Activated gamma-delta T cell (primary cell): Measurements from ENCODE around the gene GRAMD1A.
"Not testable (repeated sequence)": the region's sequence is repeated elsewhere in the genome, so short reads cannot be mapped to it uniquely, and the experiment has no call there.

Experiments used
- DNase-seq: peaks from one replicate; lab custom pipeline; 2025; lab: John Stamatoyannopoulos, UW
- total RNA-seq, 2 donors: gene quantifications; one replicate each; lab custom pipeline; 2026; lab: John Stamatoyannopoulos, UW

Gene GRAMD1A
- total RNA-seq, result 94.6 to 172 reads per million in 2 donors

DNA sequence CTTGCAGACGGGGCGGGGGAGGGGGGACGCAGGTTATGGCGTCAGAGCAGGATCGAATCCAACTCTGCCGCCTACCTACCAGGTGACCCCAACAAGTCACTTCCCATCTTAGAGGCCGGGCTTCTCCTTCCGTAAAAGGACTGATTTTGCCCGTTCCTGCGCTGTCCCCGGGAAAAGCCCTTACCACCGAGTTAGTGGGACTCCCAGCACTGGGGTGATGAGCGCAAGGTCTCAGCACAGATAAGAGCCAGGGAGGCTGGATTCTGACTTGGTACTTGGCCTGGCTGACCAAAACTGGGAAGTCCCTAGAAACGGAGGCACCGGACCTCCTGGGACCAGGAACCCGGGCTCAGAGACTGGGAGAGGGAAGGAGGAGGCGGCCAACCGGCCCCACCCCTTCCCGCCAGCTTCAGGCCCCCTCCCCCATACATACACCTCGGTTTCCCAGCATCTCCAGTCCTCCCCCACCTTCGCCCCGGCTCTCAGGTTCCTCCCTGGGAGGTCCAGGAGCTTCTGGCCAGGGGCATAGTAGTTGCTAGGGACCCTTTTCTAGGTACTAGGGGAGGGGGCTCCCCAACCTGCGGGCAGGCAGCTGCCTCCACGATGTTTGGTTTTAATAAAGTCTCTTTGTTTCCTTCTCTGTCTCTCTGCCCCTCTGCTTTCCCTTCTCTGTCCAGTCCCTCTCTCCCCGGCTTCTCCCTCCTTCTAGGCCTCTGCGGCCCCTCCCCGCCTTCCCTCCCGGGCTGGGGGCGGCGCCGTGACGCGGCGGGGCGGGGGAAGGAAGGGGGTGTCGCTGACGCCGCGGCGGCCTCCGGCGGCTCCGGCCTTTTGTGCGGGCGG is at the start of gene GRAMD1A:
GRAMD1A (plus strand) TSS at position 826 of the 840 bp plus-strand sequence. CDS start 156 bp downstream, outside the sequence.
- DNase-seq, result peak; percentile 54

DNA sequence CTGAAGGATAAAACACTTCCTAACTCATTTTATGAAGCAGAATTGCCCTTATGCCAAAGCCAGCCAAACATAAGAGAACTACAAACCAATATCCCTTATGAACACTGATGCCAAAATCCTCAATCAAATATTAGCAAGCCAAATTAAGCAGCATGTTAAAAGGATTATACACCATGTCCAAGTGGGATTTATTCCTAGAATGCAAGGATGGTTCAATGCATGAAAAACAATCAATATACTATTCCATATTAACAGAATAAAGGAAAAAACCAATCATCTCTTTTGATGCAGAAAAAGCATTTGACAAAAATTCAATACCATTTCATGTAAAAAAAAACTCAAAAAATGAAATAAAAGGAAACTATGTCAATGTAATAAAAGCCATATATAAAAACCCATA is 47.0 kb upstream of the GRAMD1A start:
- DNase-seq, result no peak

DNA sequence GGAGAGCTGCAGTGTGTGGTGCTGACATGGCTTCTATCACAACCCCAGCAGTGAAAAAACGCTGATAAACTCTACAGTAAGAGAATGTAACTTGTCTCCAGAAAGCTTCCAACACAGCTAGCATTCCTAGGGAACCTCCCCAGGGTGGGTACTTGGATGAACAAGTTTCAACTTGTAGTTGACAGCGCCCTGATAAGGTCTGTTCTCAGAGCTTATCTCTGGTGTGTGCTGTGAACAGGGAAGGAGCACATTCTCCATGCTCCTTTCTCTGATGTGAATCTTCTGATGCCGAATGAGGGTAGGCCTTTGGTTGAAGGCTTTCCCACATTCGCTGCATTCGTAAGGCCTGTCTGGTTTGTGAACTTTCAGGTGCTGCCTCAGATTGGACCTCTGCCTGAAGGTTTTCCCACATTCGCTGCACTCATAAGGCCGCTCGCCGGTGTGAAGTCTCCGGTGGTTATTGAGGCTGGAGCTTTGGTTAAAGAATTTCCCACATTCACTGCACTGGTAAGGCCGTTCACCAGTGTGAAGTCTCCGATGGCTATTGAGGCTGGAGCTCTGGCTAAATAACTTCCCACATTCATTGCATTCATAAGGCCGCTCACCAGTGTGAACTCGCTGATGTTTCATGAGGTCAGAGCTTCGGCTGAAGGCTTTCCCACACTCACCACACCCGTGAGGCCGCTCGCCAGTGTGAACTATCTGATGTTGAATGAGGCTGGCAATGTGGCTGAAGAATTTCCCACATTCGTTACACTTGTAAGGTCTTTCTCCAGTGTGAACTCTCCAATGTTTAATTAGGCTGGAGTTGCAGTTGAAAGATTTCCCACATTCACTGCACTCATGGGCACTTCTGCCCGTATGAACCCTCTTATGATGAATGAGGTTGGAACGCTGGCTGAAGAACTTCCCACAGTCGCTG is 42.0 kb upstream of the GRAMD1A start:
- no peak for DNase-seq

DNA sequence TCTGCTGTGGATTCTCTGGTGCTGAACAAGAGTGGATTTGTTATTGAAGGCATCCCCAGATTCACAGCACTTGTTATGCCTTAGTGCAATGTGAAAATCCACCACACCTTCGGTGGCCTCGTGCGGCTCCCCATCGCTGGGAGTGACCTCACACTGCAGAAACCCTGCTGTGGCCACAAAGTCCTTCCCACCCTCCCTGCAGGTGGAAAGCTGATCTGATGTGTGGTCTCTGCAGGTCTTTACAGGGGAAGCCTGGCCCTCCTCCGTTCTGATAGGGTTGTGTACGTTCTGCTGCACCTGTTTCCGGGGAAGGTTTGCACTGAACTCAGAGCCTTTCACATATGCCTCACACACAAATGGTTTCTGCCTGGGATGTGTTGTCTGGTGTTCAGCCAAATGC is 41.1 kb upstream of the GRAMD1A start:
- no peak for DNase-seq

DNA sequence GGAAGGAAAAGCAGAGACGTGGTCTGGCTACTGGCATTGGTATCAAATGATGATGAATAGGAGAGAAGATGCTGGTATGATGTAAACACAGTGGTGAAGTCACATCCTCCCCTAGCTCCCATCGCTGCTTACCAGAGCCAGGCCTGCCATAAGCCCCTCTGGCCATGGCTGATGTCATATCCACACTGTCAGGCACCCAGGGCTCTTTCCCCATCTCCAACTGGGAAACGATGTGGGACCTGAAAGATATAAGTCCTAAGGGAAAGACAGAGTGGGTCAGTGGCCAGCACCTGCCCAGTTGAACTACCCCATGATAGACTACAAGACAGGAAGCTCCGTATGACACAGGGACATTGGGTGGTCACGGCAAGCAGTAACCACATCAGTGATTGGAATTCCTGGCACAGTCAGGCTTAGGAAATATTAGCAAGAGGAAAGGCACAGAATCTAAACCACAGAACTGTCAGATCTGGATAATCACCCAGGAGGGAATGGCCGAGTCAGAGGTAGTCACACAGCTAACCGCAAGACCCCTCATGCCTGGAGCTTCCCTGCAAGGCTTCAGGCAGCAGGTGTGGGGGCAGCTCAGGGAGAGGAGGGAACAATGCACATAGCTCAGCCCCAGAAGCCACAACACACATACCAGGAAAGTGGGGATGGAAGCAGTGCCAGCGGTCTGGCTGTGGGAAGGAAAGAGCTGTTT is 39.9 kb upstream of the GRAMD1A start:
- no peak for DNase-seq

DNA sequence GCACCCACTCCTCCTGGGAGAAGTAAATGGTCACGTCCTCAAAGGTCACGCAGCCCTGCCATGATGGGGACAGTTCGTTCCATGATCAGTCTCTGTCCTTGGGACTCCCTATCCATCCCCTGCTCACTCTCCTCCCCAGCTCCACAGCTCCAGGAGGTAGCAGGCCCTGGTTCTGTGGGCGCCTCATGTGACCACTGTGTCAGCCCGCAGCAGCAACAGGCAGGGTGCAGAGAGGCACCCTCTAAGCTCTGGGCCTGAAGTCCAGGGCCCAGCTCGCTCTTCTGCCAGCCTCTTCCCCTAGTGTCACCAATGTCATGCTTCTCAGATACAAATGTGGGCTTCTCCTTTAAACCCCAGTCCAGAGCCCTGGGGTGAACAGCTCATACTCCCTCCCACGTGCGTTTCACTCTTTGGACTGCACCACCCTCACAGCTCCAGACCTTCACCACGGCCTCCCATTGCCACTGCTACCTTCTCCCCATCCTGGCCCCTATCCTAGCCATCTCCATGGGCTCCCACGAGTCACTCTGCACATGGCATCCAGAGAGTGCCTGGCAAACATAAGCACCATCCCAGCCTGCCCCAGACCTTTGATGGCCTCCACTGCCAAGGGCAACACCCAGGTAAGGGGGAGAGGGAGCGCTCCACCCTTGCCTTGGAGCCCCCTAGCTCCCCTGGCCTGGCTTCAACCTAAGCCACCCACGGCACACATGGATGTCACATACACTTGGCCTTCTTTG is 39.0 kb upstream of the GRAMD1A start:
- no peak for DNase-seq

DNA sequence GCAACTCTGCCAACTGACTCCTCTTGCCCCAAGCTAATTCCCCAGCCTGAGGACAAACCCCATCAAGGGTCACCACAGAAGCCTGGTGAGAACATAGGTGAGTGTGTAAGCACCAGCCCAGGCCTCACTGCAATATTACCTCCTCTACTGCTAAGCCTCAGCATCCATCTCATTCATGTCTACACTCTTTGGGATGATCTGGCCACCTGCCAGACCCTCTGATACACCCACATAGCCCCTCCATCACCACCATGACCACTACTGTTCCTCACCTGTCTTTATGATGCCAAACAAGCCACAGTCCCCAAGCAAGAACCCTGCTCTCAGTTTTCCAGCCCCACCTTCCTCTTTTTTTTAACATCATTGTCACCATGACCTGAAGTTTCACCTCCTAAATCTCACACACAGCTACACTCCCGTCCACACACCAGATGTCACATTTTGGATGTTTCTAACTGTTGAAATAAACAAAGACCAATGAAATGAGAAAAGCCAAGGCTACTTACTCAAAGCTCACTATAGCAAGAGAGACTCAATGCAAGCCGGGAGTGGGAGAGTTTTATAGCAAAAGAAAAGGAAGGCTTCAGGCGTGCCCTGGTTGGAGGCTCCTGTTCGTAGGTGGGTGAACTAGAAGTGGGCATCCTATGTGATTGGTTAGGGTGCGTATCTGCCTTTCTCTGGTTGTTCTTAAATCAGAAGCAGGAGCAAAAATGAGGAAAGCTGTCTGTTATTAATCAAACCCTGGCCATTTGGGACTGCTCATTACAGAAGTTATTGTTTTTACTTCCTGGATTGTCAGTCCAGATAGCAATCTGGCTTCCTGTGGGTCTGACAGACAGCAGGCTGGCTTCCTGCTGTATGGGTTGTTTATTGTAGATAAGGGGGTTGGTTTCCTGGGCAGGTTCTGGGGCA is 38.1 kb upstream of the GRAMD1A start:
- DNase-seq, result no peak

DNA sequence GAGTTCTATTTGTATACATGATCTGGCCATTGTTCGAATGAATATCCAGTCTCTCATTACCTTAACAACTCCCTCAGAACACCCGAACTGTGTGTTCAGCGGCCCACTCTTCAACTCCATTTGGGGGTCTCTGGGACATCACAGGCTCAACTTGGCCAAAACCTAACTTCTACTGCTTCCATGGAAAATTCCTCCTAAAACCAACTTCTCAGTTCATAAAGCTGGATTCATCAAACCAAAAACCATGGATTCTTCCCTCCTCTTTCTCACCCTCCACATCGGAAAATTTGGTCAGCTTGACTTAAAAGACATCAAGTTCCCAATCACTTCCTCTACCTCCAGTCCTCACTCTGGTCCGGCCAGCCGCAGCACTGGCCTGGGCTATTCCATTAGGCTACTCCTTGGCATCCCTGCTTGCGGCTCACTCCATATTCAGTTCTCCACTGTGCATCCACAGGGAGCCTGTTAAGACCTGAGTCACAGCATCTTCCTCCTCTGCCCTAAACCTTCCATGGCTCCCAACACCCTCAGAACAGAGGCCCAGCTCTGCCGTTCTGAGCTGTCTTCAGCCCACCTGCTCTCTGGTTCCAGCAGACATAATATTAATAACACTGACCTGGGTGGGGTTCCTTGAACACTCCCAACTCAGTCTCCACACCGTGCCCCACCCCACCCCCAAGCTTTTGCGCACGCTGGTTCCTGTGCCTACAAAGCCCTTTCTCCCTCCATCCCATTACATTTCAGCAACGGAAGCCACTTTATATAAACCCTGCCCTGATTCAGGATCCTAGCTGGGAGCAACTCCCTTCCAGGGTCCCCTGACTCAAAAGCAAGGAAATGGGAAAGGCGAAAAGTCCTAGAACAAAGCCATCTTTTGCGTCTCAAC is 37.2 kb upstream of the GRAMD1A start:
- no peak for DNase-seq

DNA sequence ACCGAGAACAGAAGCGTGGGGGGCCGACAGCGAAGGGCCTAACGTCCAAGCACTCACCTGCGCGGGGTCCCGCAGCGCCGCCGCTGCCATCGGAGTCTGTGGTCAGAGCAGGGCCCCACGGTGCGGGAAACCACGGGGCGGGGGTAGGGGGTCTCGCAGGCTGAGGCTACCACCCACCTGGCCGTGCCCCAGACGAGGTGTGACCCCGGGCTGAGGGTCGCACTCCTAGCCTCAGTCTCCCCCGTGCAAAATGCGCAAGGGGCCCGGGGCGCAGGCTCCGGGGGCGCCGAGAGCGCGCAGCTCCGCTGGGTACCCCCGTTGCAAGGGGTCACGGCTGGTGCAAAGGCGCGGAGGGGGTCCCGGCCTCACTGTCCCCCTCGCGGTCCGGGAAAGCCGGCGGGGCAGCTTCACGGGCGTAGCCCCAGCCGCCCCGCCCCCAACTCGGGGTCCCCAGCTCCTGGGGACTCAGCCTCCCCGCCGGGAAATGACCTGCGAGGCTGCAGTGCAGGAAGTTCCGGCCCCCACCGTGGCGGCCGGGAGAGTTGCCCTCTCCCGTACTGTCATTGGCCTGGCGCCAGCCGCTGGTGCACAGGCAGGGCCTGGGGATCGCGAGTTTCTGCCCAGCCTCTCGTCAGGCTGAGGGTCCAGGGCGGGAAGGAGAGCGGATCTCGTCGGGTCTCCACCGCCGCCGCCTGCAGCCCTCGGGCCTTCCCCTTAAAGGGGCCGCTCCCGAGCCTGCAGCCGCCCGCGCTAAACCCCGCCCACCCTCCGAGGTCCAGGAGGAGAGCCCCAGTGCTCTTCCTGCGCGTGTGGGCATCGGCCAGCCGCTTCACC is 36.3 kb upstream of the GRAMD1A start, which contains the start of gene ZNF792:
ZNF792 (minus strand) TSS at position 657 of the 834 bp plus-strand sequence; CDS start at position 90, 567 bp downstream.
- DNase-seq, result peak; percentile 20

DNA sequence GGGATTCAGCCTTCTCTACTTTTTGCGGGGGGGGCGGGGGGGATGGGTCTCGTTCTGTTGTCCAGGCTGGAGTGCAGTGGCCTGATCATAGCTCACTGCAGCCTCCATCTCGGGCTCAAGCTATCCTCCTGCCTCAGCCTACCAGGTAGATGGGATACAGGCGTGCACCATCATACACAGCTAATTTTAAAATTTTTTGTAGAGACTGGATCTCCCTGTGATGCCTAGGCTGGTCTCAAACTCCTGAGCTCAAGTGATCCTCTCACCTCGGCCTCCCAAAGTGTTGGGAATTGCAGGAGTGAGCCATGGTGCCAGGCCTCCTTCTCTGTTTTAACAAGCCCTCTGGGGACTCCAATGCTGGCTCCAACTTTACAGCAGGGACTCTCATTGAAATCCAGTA is 35.5 kb upstream of the GRAMD1A start:
- no peak for DNase-seq

DNA sequence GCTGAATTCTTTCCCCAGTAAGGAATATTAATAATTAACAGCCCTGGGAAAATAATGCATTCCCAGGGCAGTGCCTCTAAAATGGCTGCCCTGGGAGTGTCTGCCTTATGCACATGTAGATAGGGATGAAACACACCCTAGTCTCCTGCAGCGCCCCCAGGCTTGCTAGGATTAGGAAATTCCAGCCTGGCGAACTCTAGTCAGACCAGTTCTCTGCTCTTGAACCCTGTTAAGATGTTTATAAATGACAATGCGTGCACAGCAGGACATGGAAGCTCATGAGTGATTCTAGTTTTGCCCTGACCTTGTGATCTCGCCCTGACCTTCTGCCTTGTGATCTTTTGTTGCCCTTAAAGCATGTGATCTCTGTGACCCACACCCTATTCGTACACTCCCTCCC is 34.6 kb upstream of the GRAMD1A start:
- DNase-seq, result not testable (repeated sequence)

DNA sequence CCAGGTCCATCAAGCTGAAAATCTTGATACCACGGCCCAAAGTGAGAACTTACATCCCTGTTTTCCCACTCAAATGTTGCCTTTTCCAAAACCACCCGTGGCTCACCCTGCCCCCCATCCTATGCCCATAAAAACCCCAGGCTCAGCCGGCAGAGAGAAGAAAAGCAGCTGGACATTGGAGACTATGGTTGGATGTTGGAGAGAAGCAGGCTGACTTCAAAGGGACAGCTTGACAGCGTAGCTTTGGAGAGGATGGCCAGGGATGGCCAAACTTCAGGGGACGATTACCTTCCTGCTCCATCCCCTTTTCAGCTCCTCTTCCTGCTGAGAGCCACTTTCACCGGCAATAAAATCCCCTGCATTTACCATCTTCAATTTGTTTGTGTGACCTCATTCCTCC is 32.6 kb upstream of the GRAMD1A start:
- no peak for DNase-seq

DNA sequence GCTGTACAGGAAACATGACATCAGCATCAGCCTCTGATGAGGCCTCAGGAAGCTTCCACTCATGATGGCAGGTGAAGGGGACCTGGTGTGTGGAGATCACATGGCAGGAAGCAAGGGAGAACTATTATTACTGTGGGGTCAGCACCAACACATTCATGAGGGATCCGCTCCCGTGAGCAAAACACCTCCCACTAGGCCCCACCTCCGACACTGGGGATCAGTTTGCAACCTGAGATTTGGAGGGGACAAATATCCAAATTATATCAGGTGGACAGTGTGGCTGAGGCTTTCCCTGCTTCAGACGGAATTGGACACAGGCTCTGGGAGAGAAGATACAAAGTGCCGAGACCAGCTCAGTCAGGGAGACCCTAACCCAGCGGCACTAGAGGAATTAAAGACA is 30.4 kb upstream of the GRAMD1A start:
- no peak for DNase-seq

DNA sequence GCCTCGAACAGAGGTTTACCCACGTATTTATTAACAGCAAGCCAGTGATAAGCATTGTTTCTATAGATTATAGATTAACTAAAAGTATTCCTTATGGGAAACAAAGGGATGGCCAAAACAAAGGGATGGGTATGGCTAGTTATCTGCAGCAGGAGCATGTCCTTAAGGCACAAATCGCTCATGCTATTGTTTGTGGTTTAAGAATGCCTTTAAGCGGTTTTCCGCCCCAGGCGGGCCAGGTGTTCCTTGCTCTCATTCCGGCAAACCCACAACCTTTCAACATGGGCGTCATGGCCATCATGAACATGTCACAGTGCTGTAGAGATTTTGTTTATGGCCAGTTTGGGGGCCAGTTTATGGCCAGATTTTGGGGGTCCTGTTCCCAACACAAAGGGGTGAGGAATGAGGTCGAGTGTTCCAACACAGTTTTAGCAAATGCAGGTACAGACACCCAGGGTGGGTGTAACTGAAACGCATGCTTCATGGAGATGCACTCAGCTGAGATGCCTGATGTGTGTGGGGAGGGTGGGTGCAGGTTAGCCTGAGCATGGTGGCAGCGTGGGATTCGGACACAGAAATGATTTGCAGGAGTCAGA is 29.8 kb upstream of the GRAMD1A start:
- DNase-seq, result not testable (repeated sequence)

DNA sequence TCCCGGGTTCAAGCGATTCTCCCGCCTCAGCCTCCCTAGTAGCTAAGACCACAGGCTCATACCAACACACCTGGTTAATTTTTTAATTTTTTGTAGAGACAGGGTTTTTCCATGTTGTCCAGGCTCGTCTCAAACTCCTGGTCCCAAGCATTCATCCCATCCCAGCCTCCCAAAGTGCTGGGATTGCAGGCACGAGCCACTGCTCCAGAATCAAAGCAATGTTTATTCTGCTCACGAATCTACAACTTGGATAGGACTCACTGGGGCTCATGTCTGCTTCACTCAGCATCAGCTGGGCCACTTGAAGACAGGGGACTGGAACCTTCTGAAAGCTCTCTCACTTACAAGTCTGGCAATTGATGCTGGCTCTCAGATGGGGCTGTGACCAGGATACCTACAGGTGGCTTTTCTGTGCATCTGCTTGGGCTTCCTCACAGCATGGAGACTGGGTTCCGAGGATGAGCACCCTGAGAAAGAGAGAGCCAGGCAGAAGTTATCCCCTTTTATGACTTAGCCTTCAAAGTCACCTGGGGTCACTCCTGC is 27.9 kb upstream of the GRAMD1A start:
- DNase-seq, result no peak

DNA sequence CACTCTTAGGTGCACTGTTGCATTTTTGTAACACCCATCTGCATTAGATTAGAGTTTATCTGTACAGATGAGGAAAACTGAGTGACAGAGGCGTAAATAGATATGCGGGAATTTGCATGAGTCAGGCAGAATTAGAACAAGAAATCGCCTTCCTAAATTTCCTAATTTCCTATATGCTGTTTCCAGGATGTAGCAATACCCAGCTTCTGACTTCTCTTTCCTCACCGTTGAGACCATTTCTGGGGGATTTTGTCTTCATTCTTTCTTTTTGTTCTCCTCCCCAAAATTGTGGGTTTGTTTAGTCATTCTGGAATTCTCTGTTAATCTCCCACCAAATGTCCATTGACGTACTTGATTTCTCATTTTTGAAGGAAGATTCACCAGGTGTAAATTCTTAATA is 25.5 kb upstream of the GRAMD1A start:
- DNase-seq, result no peak

DNA sequence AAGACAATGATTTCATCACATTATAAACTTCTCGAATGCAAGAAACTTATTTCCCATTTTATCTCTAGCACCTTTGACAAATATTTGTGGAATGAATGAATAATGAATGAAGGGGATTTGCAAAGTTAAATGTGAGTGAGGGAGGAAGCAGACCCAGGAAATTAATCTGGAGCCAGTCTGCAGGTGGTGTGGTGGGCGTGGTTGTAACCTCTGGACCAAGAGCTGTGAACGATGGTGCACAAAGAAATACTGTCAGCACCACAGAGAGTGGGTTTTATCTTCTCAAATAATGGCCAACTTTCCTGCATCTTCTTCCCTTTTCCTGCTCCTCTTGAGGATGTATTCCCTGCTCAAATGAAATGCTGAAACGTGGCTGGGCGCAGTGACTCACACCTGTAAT is 25.1 kb upstream of the GRAMD1A start:
- DNase-seq, result no peak

DNA sequence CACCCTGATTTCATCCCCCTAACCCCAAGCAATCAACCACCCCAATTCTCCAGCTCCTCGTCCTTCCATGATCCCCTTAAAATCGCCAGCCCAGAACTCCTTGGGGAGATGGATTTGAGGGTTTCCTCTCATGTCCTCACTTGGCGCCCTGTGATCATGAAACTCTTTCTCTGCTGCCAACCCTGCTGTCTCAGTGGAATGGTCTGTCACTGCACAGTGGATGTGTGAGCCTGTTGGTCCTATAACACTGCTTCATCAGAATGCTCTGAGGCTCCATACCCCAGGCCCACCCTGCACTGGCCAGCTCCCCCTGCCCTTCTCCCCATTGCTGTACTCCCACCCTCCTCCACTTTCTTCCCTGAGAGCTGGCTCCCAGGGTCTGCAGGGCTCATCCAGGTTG is 23.5 kb upstream of the GRAMD1A start:
- no peak for DNase-seq
